GM12892 (cell line): ENCODE measurements around the gene PARL.

Source experiments
- DNase-seq: peaks from one replicate; pipeline ENCODE4 v3.0.0; 2011; ENCODE audit not compliant: insufficient read length
- FAIRE-seq: peaks from 2 replicates; lab custom pipeline; 2011; peaks lifted over from hg19 to GRCh38; lab: Jason Lieb, UNC
- POLR2A ChIP-seq: IDR thresholded peaks from 2 replicates; pipeline ENCODE4 v1.6.1; 2011; ENCODE audit warnings: low read depth, low read length, control low read depth
- POLR2AphosphoS5 ChIP-seq: IDR thresholded peaks from 2 replicates; pipeline ENCODE4 v1.6.1; 2011; ENCODE audit warnings: low read depth, low read length, control low read depth
- TAF1 ChIP-seq: IDR thresholded peaks from 2 replicates; pipeline ENCODE4 v1.6.1; 2011; ENCODE audit warnings: low read depth, mild to moderate bottlenecking, control low read depth, low read length, borderline replicate concordance

Gene PARL

GRCh38 chr3:183873914-183874313 is 10.8 kb downstream of the PARL start:
- FAIRE-seq (no peak), DNase-seq (no peak)
- TF ChIP-seq POLR2A (no peak), POLR2AphosphoS5 (no peak), TAF1 (no peak)

GRCh38 chr3:183871541-183871940 is 13.1 kb downstream of the PARL start:
- FAIRE-seq, result no peak
- no peak for TF ChIP-seq TAF1
- no peak for TF ChIP-seq POLR2A
- TF ChIP-seq POLR2AphosphoS5, result no peak
- no peak for DNase-seq

DNA sequence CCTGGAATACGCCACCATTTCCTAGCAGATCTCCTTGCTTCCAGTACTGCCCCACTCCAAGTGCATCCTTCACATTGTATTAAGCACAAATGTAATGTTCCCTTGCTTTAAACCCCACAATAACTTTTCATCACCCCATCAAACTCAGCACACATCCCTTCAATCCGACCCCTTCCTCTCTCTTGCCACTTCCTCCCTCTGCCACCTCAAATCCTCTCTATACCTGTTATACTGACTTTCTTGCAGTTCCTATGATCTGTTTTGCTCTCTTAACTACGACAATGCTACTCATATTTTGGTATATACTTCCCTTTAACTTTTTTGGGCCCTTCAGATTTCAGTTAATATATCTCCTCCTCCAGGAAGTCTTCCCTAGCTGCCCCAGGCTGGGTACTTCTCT is 14.1 kb downstream of the PARL start:
- FAIRE-seq, result no peak
- DNase-seq, result no peak
- TF ChIP-seq POLR2A (no peak), POLR2AphosphoS5 (no peak), TAF1 (no peak)

- TF ChIP-seq TAF1 (no peak), POLR2A (no peak), POLR2AphosphoS5 (no peak)
- FAIRE-seq (no peak), DNase-seq (no peak)
Measured at GRCh38 chr3:183868796-183869195, 15.9 kb downstream of the PARL start.

GRCh38 chr3:183862610-183863009 is 22.1 kb downstream of the PARL start:
- FAIRE-seq, result no peak
- no peak for DNase-seq
- no peak for TF ChIP-seq POLR2A

DNA sequence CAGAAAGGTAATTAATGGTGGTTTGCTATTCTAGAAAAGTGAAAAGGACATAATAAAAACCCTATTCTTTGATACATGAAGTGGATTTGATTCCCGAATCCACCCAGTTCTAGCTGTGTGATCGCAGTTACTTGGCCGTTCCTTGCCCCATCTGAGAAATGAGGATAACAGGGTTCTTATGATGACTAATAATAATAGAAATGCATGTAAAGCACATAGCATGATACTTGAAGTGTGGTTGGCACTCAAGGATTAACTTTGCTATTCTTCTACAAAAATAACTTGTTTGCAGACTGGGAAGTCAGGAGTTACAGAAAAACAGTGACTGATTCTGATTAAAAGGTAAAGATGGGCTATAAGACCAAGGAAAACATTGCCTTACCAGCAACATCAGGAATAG is 26.8 kb downstream of the PARL start:
- FAIRE-seq (no peak), DNase-seq (no peak)
- no peak for TF ChIP-seq POLR2AphosphoS5
- TF ChIP-seq POLR2A, result no peak
- no peak for TF ChIP-seq TAF1

- no peak for FAIRE-seq
- no peak for DNase-seq
- TF ChIP-seq POLR2AphosphoS5, result no peak
- TF ChIP-seq POLR2A, result no peak
- TF ChIP-seq TAF1, result no peak
Measured at GRCh38 chr3:183854318-183855035, 30.2 kb downstream of the PARL start.

GRCh38 chr3:183845608-183846288 is 38.9 kb downstream of the PARL start:
- DNase-seq (no peak), FAIRE-seq (no peak)

DNA sequence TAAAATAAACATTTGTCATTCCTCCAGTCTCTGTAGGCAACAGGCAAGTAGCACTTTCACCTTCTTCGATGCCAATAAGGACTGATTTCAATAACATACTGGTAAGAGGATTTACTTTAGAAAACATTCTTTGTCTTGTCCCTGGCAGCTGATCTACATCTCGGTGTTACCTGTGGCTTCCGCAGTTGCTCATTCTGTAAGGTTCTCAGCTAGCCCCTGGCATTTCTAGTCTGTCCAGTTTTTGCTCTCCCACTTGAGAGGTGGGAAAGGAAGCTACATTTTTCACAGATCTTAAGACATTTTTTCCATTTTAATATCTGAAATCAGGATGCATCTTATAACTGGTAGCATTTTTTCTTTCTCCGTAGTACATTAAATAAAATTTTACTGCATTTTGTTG is 39.6 kb downstream of the PARL start:
- no peak for DNase-seq
- no peak for TF ChIP-seq POLR2A
- no peak for FAIRE-seq

More at GRCh38 chr3:183845608-183846288, 38.9 kb downstream of the PARL start:
- TF ChIP-seq POLR2A (no peak), TAF1 (no peak), POLR2AphosphoS5 (no peak)

DNA sequence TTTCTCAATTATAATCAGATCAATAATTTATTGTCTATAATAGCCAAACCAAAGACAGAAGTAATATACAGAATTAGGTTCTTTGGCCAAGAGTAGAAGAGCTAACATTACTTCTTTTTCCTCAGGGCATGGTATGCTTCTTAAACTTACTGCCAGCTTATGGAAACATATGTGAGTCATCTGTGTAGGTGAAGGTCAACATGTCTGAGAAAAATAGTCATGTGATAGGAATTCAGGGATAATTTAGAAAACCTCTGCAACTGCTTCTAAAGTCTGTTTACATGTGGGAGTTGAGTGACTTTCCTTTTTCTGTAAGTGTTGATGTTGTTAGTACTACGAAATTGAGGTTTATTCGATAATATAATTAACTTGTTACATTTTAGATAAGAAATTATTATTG is 40.1 kb downstream of the PARL start:
- no peak for TF ChIP-seq POLR2AphosphoS5
- TF ChIP-seq POLR2A, result no peak
- no peak for TF ChIP-seq TAF1
- FAIRE-seq, result no peak
- DNase-seq, result no peak

GRCh38 chr3:183839751-183840150 is 44.9 kb downstream of the PARL start:
- FAIRE-seq, result no peak
- DNase-seq, result no peak
- no peak for TF ChIP-seq POLR2AphosphoS5
- no peak for TF ChIP-seq POLR2A
- TF ChIP-seq TAF1, result no peak

- DNase-seq (no peak), FAIRE-seq (no peak)
- no peak for TF ChIP-seq POLR2AphosphoS5
- TF ChIP-seq POLR2A, result no peak
- no peak for TF ChIP-seq TAF1
Measured at GRCh38 chr3:183837894-183838293, 46.8 kb downstream of the PARL start.

GRCh38 chr3:183837390-183837789 is 47.3 kb downstream of the PARL start:
- DNase-seq (no peak), FAIRE-seq (no peak)
- TF ChIP-seq POLR2AphosphoS5 (no peak), TAF1 (no peak), POLR2A (no peak)
